ENCODE data around the gene NELFA. TPM values are rescaled to one million over a fixed set of nuclear protein-coding genes. Genes with fewer than 3 reads are reported as not detected.

The NELFA gene
- total and polyA plus RNA-seq, 4 donors, result 7.1 to 11.8 (median 9.3) TPM

GRCh38 chr4:2046031-2046961 lies 37.5 kb upstream of the NELFA start:
- Histone ChIP-seq H3K4me3 (ENCODE audit: low read depth in 1 of 3, low read length in 3 of 3) (no peak overlapping the region), H3K27ac (ENCODE audit: low read depth in 1 of 2, low read length in 2 of 2) (no peak overlapping the region), H3K9me3 (ENCODE audit: control insufficient read depth in 4 of 4, low read length in 3 of 4) (no peaks in the 10 kb centered on the region), H3K9ac (ENCODE audit: low read depth in 1 of 2, low read length in 2 of 2) (no peak overlapping the region), H3K36me3 (ENCODE audit: control insufficient read depth in 4 of 4, insufficient read depth in 3 of 4, low read depth in 1 of 4, low read length in 3 of 4) (no peaks in the 10 kb centered on the region), H3K27me3 (ENCODE audit: control insufficient read depth in 4 of 4, insufficient read depth in 4 of 4, low read length in 3 of 4) (peaks cover 0 to 8% (median 3%) of the 10 kb centered on the region in 4 donors), H3K4me1 (ENCODE audit: control insufficient read depth in 4 of 4, insufficient read depth in 4 of 4, low read length in 3 of 4) (peaks cover 6 to 8% (median 6%) of the 10 kb centered on the region in 4 donors)
- 70% methylated on average over 28 of the region's 28 CpGs for WGBS
- TF ChIP-seq SP1 (IDR thresholded peaks at IDR 0.05) (no peak), YY1 (IDR thresholded peaks at IDR 0.05) (no peak), TAF1 (conservative IDR thresholded peaks at IDR 0.05) (no peak), RXRA (IDR thresholded peaks at IDR 0.05) (no peak), NR2F2 (IDR thresholded peaks at IDR 0.05) (no peak), RAD21 (IDR thresholded peaks at IDR 0.05) (no peak), MAX (IDR thresholded peaks at IDR 0.05) (no peak), EGR1 (IDR thresholded peaks at IDR 0.05; ENCODE audit: low read depth in 2 of 2) (no peak), GABPA (IDR thresholded peaks at IDR 0.05 in 1 of 2, conservative IDR thresholded peaks at IDR 0.05 in 1 of 2) (no peak), REST (IDR thresholded peaks at IDR 0.05) (no peak), HNF4A (conservative IDR thresholded peaks at IDR 0.05) (no peak), JUND (IDR thresholded peaks at IDR 0.05) (no peak), CTCF (IDR thresholded peaks at IDR 0.05; ENCODE audit: low read depth, low read length, missing input control) (no peak), ZBTB33 (IDR thresholded peaks at IDR 0.05) (no peak), FOXA1 (IDR thresholded peaks at IDR 0.05) (no peak), ATF3 (IDR thresholded peaks at IDR 0.05) (no peak), FOXA2 (IDR thresholded peaks at IDR 0.05) (no peak), HNF4G (IDR thresholded peaks at IDR 0.05) (no peak)
- peak; percentile 27 for DNase-seq (ENCODE audit: low spot score)
